Measurements from ENCODE around the gene SDC1. TPM values are rescaled to one million over a fixed set of nuclear protein-coding genes. Genes with fewer than 3 reads are reported as not detected.
"Not testable (repeated sequence)": the region's sequence is repeated elsewhere in the genome, so short reads cannot be mapped to it uniquely, and the experiment has no call there.

SDC1 gene
- total RNA-seq, 1 experiment from 2014 or later, result 84.6 TPM

GRCh38 chr2:20198001-20198400 lies 26.9 kb downstream of the SDC1 start:
- DNase-seq (ENCODE audit: low read depth), result no peak

GRCh38 chr2:20197192-20197591 lies 27.7 kb downstream of the SDC1 start:
- no peak for DNase-seq (ENCODE audit: low read depth)

- DNase-seq (ENCODE audit: low read depth), result no peak
Observed at GRCh38 chr2:20196657-20197161, 28.2 kb downstream of the SDC1 start.

- no peak for DNase-seq (ENCODE audit: low read depth)
Observed at GRCh38 chr2:20196053-20196656, 28.8 kb downstream of the SDC1 start.

GRCh38 chr2:20195431-20196033 lies 29.4 kb downstream of the SDC1 start:
- no peak for DNase-seq (ENCODE audit: low read depth)

GRCh38 chr2:20195016-20195411 lies 29.9 kb downstream of the SDC1 start:
- DNase-seq (ENCODE audit: low read depth), result not testable (repeated sequence)

- no peak for DNase-seq (ENCODE audit: low read depth)
Observed at GRCh38 chr2:20194097-20195015, 30.6 kb downstream of the SDC1 start.

- no peak for DNase-seq (ENCODE audit: low read depth)
Observed at GRCh38 chr2:20193185-20193584, 31.7 kb downstream of the SDC1 start.

GRCh38 chr2:20192781-20193180 lies 32.1 kb downstream of the SDC1 start:
- DNase-seq (ENCODE audit: low read depth), result no peak

GRCh38 chr2:20191714-20192569 lies 33.0 kb downstream of the SDC1 start:
- DNase-seq (ENCODE audit: low read depth), result no peak

- DNase-seq (ENCODE audit: low read depth), result peak; percentile 49
Observed at GRCh38 chr2:20190876-20191713, 33.8 kb downstream of the SDC1 start.

- no peak for DNase-seq (ENCODE audit: low read depth)
Observed at GRCh38 chr2:20190170-20190569, 34.8 kb downstream of the SDC1 start.

GRCh38 chr2:20189299-20189931 lies 35.5 kb downstream of the SDC1 start:
- DNase-seq (ENCODE audit: low read depth), result no peak

GRCh38 chr2:20188851-20189250 lies 36.1 kb downstream of the SDC1 start:
- DNase-seq (ENCODE audit: low read depth), result no peak

- no peak for DNase-seq (ENCODE audit: low read depth)
Observed at GRCh38 chr2:20188201-20188600, 36.7 kb downstream of the SDC1 start.

- no peak for DNase-seq (ENCODE audit: low read depth)
Observed at GRCh38 chr2:20187331-20187730, 37.6 kb downstream of the SDC1 start.

GRCh38 chr2:20186855-20187187 lies 38.1 kb downstream of the SDC1 start:
- no peak for DNase-seq (ENCODE audit: low read depth)

GRCh38 chr2:20186078-20186854 lies 38.7 kb downstream of the SDC1 start:
- peak; percentile 83 for DNase-seq (ENCODE audit: low read depth)
